Endothelial cell of umbilical vein (primary cell): ENCODE measurements around the gene ZNF92.

Source experiments
- CTCF ChIP-seq, 2 donors: IDR thresholded peaks; 1 replicate in 1 of 2; 2 replicates in 1 of 2; pipeline ENCODE4 v1.5.1; 2011; ENCODE audit warnings: low read length in 2 of 2, mild to moderate bottlenecking in 2 of 2, moderate library complexity in 2 of 2, control low read depth in 1 of 2, inconsistent platforms in 1 of 2, low read depth in 1 of 2; ENCODE audit not compliant: insufficient read depth in 1 of 2; ENCODE audit errors: extremely low read depth in 1 of 2
- EZH2 ChIP-seq: IDR thresholded peaks from 2 replicates; pipeline ENCODE4 v1.6.1; 2012; ENCODE audit warnings: borderline replicate concordance, low read depth, mild to moderate bottlenecking, moderate library complexity, low read length, inconsistent platforms; ENCODE audit not compliant: severe bottlenecking
- JUN ChIP-seq: IDR thresholded peaks from 2 replicates; pipeline ENCODE4 v1.6.1; 2011; ENCODE audit warnings: borderline replicate concordance, low read depth; ENCODE audit not compliant: insufficient read length, insufficient read depth
- POLR2A ChIP-seq: IDR thresholded peaks from 2 replicates; pipeline ENCODE4 v1.6.1; 2012; ENCODE audit warnings: low read depth, mild to moderate bottlenecking, control low read depth, low read length

DNA sequence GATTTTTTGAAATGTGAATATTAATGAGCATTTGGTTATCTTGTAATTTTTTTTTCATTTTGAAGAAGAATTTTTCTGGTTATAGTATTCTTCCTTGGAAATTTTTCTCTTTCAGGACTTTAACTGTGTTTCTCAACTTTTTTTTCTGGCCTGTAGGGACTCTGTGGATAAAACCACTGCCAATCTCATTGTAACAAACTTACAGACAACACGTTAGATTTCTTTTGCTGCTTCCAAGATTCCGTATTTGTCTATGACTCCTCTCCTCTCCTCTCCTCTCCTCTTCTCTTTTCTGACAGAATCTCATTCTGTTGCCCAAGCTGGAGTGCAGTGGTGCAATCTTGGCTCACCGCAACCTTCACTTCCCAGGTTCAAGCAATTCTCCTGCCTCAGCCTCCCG is 19.4 kb upstream of the ZNF92 start:
- no peak for TF ChIP-seq POLR2A
- TF ChIP-seq EZH2 = no peak
- TF ChIP-seq CTCF (IDR thresholded peaks at IDR 0.05; ENCODE audit: extremely low read depth in 1 of 2, insufficient read depth in 1 of 2, low read depth in 1 of 2, low read length in 2 of 2) = no peak
- TF ChIP-seq JUN = no peak
